HL-60 (cell line): Measurements from ENCODE around the gene OXSR1.
A peak's percentile ranks its signal among the peaks of the same experiment; 100 is the strongest.

Experiments used
- POLR2AphosphoS5 ChIP-seq: IDR thresholded peaks from 2 replicates; pipeline ENCODE4 v1.6.1; 2012; ENCODE audit warnings: low read depth
- TF ChIP-seq, protein P1 (sequence below): IDR thresholded peaks from one replicate; pipeline ENCODE4 v1.5.1; 2011; ENCODE audit warnings: low read length, control low read depth, inconsistent platforms; ENCODE audit not compliant: insufficient read depth

DNA sequence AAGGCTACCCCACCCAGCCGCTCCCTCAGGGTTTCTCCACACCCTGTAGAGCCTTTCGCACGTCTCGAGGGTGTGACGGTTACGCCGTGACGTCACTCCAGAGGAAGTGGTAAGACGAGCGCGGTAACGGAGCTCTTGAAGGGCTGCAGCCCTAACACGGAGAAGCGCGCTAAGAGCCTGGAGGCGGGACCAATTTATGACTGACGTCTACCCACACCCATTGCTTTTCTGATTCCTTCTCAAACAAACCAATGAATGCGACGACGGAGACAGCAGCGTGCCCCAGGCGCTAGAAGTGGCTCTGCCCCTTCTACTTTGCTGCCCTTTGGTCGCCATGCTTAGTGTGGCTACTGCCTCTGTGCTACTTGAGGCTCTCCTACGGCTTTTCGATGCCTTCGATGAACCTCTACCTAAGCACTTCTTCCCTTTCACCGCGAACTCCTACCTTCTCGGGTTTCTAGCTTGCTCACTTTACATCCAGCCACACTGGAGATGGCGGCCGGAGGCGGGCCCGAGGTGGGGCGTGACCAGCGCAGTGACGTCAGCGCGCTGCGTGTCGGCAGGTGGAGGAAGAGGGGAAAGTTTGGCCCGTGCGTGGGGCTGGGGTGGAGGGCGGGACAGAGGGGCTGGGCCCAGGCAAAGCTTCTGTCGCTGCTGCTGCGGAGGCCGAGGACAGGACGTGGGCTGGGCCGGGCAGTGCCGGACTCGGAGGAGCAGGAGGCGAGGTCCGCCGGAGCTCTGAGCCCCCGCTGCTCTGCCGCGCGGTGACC, at the start of gene OXSR1:
- TF ChIP-seq POLR2AphosphoS5: peak; percentile 97
- TF ChIP-seq, protein P1, sequence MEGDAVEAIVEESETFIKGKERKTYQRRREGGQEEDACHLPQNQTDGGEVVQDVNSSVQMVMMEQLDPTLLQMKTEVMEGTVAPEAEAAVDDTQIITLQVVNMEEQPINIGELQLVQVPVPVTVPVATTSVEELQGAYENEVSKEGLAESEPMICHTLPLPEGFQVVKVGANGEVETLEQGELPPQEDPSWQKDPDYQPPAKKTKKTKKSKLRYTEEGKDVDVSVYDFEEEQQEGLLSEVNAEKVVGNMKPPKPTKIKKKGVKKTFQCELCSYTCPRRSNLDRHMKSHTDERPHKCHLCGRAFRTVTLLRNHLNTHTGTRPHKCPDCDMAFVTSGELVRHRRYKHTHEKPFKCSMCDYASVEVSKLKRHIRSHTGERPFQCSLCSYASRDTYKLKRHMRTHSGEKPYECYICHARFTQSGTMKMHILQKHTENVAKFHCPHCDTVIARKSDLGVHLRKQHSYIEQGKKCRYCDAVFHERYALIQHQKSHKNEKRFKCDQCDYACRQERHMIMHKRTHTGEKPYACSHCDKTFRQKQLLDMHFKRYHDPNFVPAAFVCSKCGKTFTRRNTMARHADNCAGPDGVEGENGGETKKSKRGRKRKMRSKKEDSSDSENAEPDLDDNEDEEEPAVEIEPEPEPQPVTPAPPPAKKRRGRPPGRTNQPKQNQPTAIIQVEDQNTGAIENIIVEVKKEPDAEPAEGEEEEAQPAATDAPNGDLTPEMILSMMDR: no peak
